K562 (cell line): ENCODE results near the gene PLAA. TPM values are rescaled to one million over a fixed set of nuclear protein-coding genes. Genes with fewer than 3 reads are reported as not detected.

ENCODE experiments used
- ATAC-seq: fragments of 200-7000 bp; cut with Tn5 transposase; 3 replicates; pipeline ENCODE4 v1.9.1; 2020; ENCODE audit warnings: moderate library complexity
- BruUV-seq: library from RNA; stranded (reverse); fragments of 400-500 nt; replicated peaks from 2 replicates; lab custom pipeline; 2021; lab: Mats Ljungman, UMichigan
- CTCF ChIA-PET: fragments of 300-600 bp; formaldehyde crosslinking; extraction: SDS; loops from one replicate; lab custom pipeline; 2021; ENCODE audit warnings: low intra/inter-chr PET ratio; lab: Yijun Ruan, JAX
- POLR2A ChIA-PET: fragments of 300-600, 350-650 bp; sonication (Branson Sonifier 250); formaldehyde crosslinking; extraction: SDS; loops from one replicate; lab custom pipeline; 2021; ENCODE audit warnings: antibody characterized with exemption, inconsistent platforms; lab: Yijun Ruan, JAX
- DNase-seq, 4 experiments: peaks; one replicate each; pipeline versions ENCODE4 v3.0.0 to v3.0.0-alpha.2; 2011 to 2018; ENCODE audit warnings: low spot score in 3 of 4, mixed read lengths in 3 of 4; ENCODE audit errors: extremely low read depth in 1 of 4
- FAIRE-seq: peaks from 2 replicates; lab custom pipeline; 2011; peaks lifted over from hg19 to GRCh38; lab: Jason Lieb, UNC
- H2AFZ ChIP-seq: 2 replicates; pipeline ENCODE4 v1.6.0; 2011; ENCODE audit warnings: low read depth, low read length, control low read depth, inconsistent platforms
- H3K27ac ChIP-seq: fragments of 200-600 bp; 3 replicates; pipeline ENCODE4 v1.8.0; 2011; ENCODE audit warnings: low read depth, mild to moderate bottlenecking, control low read depth, inconsistent platforms, low read length, moderate library complexity, mixed read lengths; ENCODE audit errors: extremely low read depth
- H3K27me3 ChIP-seq, 2 experiments: fragments of 300-600 bp in 1 of 2; 2 replicates in 1 of 2; 3 replicates in 1 of 2; pipeline versions ENCODE4 v1.6.0 to v1.8.0; 2011; ENCODE audit warnings: inconsistent platforms in 2 of 2, low read length in 2 of 2, mild to moderate bottlenecking in 1 of 2, mixed read lengths in 1 of 2, moderate library complexity in 1 of 2; ENCODE audit not compliant: control insufficient read depth in 2 of 2, insufficient read depth in 2 of 2
- H3K36me3 ChIP-seq: fragments of 300-600 bp; 3 replicates; pipeline ENCODE4 v1.8.0; 2011; ENCODE audit warnings: mild to moderate bottlenecking, low read length, inconsistent platforms; ENCODE audit not compliant: control insufficient read depth, insufficient read depth
- H3K4me1 ChIP-seq, 2 experiments: fragments of 200-600 bp in 1 of 2; replicated peaks in 1 of 2; 2 replicates in 1 of 2; 3 replicates in 1 of 2; pipeline versions ENCODE4 v1.5.1 to v1.8.0; 2011; ENCODE audit warnings: inconsistent platforms in 2 of 2, low read length in 2 of 2, mild to moderate bottlenecking in 1 of 2, mixed read lengths in 1 of 2, moderate library complexity in 1 of 2; ENCODE audit not compliant: control insufficient read depth in 2 of 2, insufficient read depth in 2 of 2
- H3K4me2 ChIP-seq: 2 replicates; pipeline ENCODE4 v1.6.1; 2011; ENCODE audit warnings: low read length, control low read depth, inconsistent platforms, mixed read lengths; ENCODE audit not compliant: insufficient read depth
- H3K4me3 ChIP-seq: fragments of 200-600 bp; sonication (generic), shearing (Covaris generic); 2 replicates; pipeline ENCODE4 v1.5.1; 2016; ENCODE audit warnings: control low read depth, inconsistent platforms
- H3K79me2 ChIP-seq: fragments of 200-600 bp; 3 replicates; pipeline ENCODE4 v1.8.0; 2011; ENCODE audit warnings: low read length, inconsistent platforms; ENCODE audit not compliant: control insufficient read depth, insufficient read depth
- H3K9ac ChIP-seq, 2 experiments: 2 replicates each; pipeline versions ENCODE4 v1.6.0 to v1.6.1; 2011; ENCODE audit warnings: low read depth in 2 of 2, low read length in 2 of 2, control low read depth in 1 of 2, inconsistent platforms in 1 of 2, mild to moderate bottlenecking in 1 of 2, mixed read lengths in 1 of 2; ENCODE audit not compliant: insufficient read depth in 1 of 2
- H3K9me1 ChIP-seq: one replicate; pipeline ENCODE4 v1.6.0; 2011; ENCODE audit warnings: inconsistent platforms, mild to moderate bottlenecking, low read length, moderate library complexity; ENCODE audit not compliant: control insufficient read depth, insufficient read depth
- H3K9me3 ChIP-seq: replicated peaks from 2 replicates; pipeline ENCODE4 v1.5.1; 2011; ENCODE audit warnings: low read depth, low read length, inconsistent platforms; ENCODE audit not compliant: control insufficient read depth, insufficient read depth
- H4K20me1 ChIP-seq: replicated peaks from 2 replicates; pipeline ENCODE4 v1.6.1; 2011; ENCODE audit warnings: low read length, inconsistent platforms, mixed read lengths; ENCODE audit not compliant: control insufficient read depth, insufficient read depth
- CBFB ChIP-seq: sonication (generic); formaldehyde crosslinking; IDR thresholded peaks from 2 replicates; pipeline ENCODE4 v1.4.0; 2020; ENCODE audit warnings: mild to moderate bottlenecking, missing genetic modification reagents
- ETS1 ChIP-seq: conservative IDR thresholded peaks from 2 replicates; pipeline ENCODE4 v1.6.1; 2011; ENCODE audit warnings: low read depth, mild to moderate bottlenecking, low read length; ENCODE audit not compliant: control insufficient read depth
- HEY1 ChIP-seq: fragments of 250-450 bp; sonication (Bioruptor Pico); IDR thresholded peaks from 2 replicates; pipeline ENCODE4 v1.5.0; 2020; ENCODE audit warnings: mild to moderate bottlenecking, moderate library complexity, borderline replicate concordance
- KDM1A ChIP-seq, 2 experiments: fragments of 450-650 bp; IDR thresholded peaks; 2 replicates each; pipeline ENCODE4 v1.6.1; 2016; ENCODE audit warnings: mild to moderate bottlenecking in 2 of 2
- KDM2B ChIP-seq: fragments of 250-450 bp; sonication (Bioruptor Pico); IDR thresholded peaks from 2 replicates; pipeline ENCODE4 v1.8.0; 2021; ENCODE audit warnings: mild to moderate bottlenecking, moderate library complexity
- NCOA4 ChIP-seq: fragments of 450-650 bp; IDR thresholded peaks from 2 replicates; pipeline ENCODE4 v1.6.1; 2018; ENCODE audit warnings: mild to moderate bottlenecking; ENCODE audit not compliant: partially characterized antibody
- SPI1 ChIP-seq: IDR thresholded peaks from 2 replicates; pipeline ENCODE4 v1.6.1; 2011; ENCODE audit warnings: low read depth, low read length, control low read depth, borderline replicate concordance
- TCF15 ChIP-seq: fragments of 250-450 bp; sonication (Bioruptor Pico); IDR thresholded peaks from 2 replicates; pipeline ENCODE4 v1.8.0; 2022; ENCODE audit warnings: moderate library complexity, mild to moderate bottlenecking, inconsistent platforms
- ZBTB40 ChIP-seq, 2 experiments: fragments of 450-650 bp in 1 of 2; sonication (generic) in 1 of 2; formaldehyde crosslinking in 1 of 2; IDR thresholded peaks; 2 replicates each; pipeline versions ENCODE4 v1.7.1 to v1.9.0; 2016 to 2022; ENCODE audit warnings: inconsistent platforms in 1 of 2, mild to moderate bottlenecking in 1 of 2, missing genetic modification reagents in 1 of 2
- ZC3H11A ChIP-seq: IDR thresholded peaks from 2 replicates; pipeline ENCODE4 v1.6.1; 2012; ENCODE audit warnings: low read depth, low read length, improper control_type of control experiment
- ZEB2 ChIP-seq: fragments of 450-650 bp; IDR thresholded peaks from 2 replicates; pipeline ENCODE4 v1.6.1; 2016
- ZNF140 ChIP-seq: fragments of 250-450 bp; sonication (Bioruptor Pico); IDR thresholded peaks from 2 replicates; pipeline ENCODE4 v1.8.0; 2021; ENCODE audit warnings: moderate library complexity, mild to moderate bottlenecking, inconsistent platforms
- ZNF766 ChIP-seq: fragments of 200-800 bp; sonication (Bioruptor generic); conservative IDR thresholded peaks from 2 replicates; pipeline ENCODE4 v1.6.1; 2016; ENCODE audit warnings: missing genetic modification characterization, missing compliant biosample characterization
- WGBS: fragments of 100-300 bp; shearing (Covaris generic); methylation state at CpG from one replicate; pipeline ENCODE4 v1.1.6; 2016; ENCODE audit warnings: low coverage, mixed read lengths; ENCODE audit not compliant: insufficient coverage; ENCODE audit errors: missing lambda C conversion rate; 5-methylcytosine and 5-hydroxymethylcytosine counted together
- in situ Hi-C: fragments of 300-500 bp; cut with MboI; formaldehyde crosslinking; loops from 4 replicates; pipeline ENCODE4 v1.15.0; 2018; ENCODE audit warnings: inconsistent platforms, mixed read lengths
- intact Hi-C: fragments of 100-400 bp; cut with micrococcal nuclease; formaldehyde crosslinking; loops from 2 replicates; pipeline ENCODE4 v1.14.2; 2022
- polyA plus RNA-seq, 8 experiments: library from polyadenylated mRNA; depleted of rRNA in 4 of 8; stranded (reverse) in 5 of 8; unstranded in 3 of 8; fragments of >200 nt; fragmentation: Nextera tagmentation in 2 of 8; fragmentation: Illumina TruSeq in 1 of 8; extraction: Ambion mirVana in 2 of 8; extraction: Trizol in 1 of 8; gene quantifications; 2 replicates each; pipeline versions ENCODE4 v1.2.1 to v1.2.3, GENCODE V29; 2011 to 2014; ENCODE audit warnings: inconsistent platforms in 1 of 8, missing spikeins in 1 of 8
- total RNA-seq, 7 experiments: library from RNA; depleted of rRNA in 6 of 7; stranded (reverse); fragments of >200 nt in 6 of 7; fragmentation: Illumina TruSeq in 2 of 7; extraction: Trizol in 2 of 7; gene quantifications; 2 replicates each; pipeline versions ENCODE4 v1.2.1 to v1.2.3, GENCODE V29; 2011 to 2021; ENCODE audit warnings: low replicate concordance in 1 of 7

PLAA gene
- total and polyA plus RNA-seq, 9 of the 15 experiments (the other 6 are each of a cell fraction or from before 2014, with no cell fraction given) = 3.5 to 20.7 (median 16.6) TPM

GRCh38 chr9:26888271-26888670 lies 58.8 kb downstream of the PLAA start:
- DNase-seq (no peak), FAIRE-seq (no peak), ATAC-seq (no peak)
- Histone ChIP-seq H3K4me3 (no peak overlapping the region), H3K4me2 (peak overlapping the region; percentile 66), H3K9me3 (no peaks in the 10 kb centered on the region), H3K27me3 (no peaks in the 10 kb centered on the region), H3K79me2 (peaks cover 70% of the 10 kb centered on the region), H2AFZ (no peak overlapping the region), H3K9ac (peak overlapping the region in 1 of 2 experiments; percentile 62; a peak in 2 of 4 replicates), H3K27ac (no peak overlapping the region), H4K20me1 (no peaks in the 10 kb centered on the region), H3K4me1 (no peaks in the 10 kb centered on the region; a peak in 1 of 5 replicates), H3K36me3 (peaks cover 25% of the 10 kb centered on the region; the same call in 1 of the 3 replicates), H3K9me1 (no peaks in the 10 kb centered on the region)
- BruUV-seq = TSS peak; percentile 0
- POLR2A ChIA-PET = no interaction called here
- WGBS = 13% methylated on average over 1 of the region's 1 CpG
- in situ Hi-C loops (no loop called here), intact Hi-C loops (no loop called here)
- CTCF ChIA-PET = no interaction called here
- TF ChIP-seq ZNF140 (CRISPR knock-in tag) (no peak), ZEB2 (no peak), ZNF766 (no peak), NCOA4 (no peak), ZC3H11A (no peak), KDM2B (CRISPR knock-in tag) (no peak), ZBTB40 (IDR thresholded peaks at IDR 0.05) (no peak), ZBTB40 (CRISPR knock-in tag; IDR thresholded peaks at IDR 0.05) (no peak), CBFB (CRISPR knock-in tag) (no peak), SPI1 (no peak), TCF15 (no peak), KDM1A (IDR thresholded peaks at IDR 0.05) (no peak), ETS1 (no peak), HEY1 (CRISPR knock-in tag) (no peak)
